ENCODE results near the gene DPP3.

Gene DPP3

DNA sequence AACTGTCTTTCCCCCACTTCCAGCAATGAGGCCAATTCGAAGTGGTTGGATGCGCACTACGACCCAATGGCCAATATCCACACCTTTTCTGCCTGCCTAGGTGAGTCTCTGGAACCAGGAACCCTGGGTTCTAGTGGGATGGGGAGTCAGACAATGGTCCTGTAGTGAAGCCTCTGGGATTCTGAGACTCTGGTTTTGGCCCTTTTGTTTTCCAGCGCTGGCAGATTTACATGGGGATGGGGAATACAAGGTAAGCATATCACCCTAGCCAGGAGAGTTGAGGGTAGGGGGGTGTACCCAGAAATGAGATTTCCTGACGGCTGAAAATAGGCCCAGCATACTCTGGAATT lies 30.7 kb downstream of the DPP3 start:
- DNase-seq (ENCODE audit: low read depth), result no peak
- H3K4me3 ChIP-seq (ENCODE audit: low read depth, low read length), result peak overlapping the region; percentile 91
- no peak for TF ChIP-seq CTCF (IDR thresholded peaks at IDR 0.05; ENCODE audit: control insufficient read depth, extremely low read depth, insufficient read depth)

- TF ChIP-seq CTCF (IDR thresholded peaks at IDR 0.05; ENCODE audit: control insufficient read depth, extremely low read depth, insufficient read depth), result no peak
- no peak for DNase-seq (ENCODE audit: low read depth)
- H3K4me3 ChIP-seq (ENCODE audit: low read depth, low read length), result no peak overlapping the region
These were observed 43.4 kb downstream of the DPP3 start for GRCh38 chr11:66523611-66524010.

GRCh38 chr11:66524304-66525040 lies 44.2 kb downstream of the DPP3 start:
- DNase-seq (ENCODE audit: low read depth), result no peak
- no peak for TF ChIP-seq CTCF (IDR thresholded peaks at IDR 0.05; ENCODE audit: control insufficient read depth, extremely low read depth, insufficient read depth)
- H3K4me3 ChIP-seq (ENCODE audit: low read depth, low read length), result no peak overlapping the region

- TF ChIP-seq CTCF (IDR thresholded peaks at IDR 0.05; ENCODE audit: control insufficient read depth, extremely low read depth, insufficient read depth), result no peak
- no peak overlapping the region for H3K4me3 ChIP-seq (ENCODE audit: low read depth, low read length)
- DNase-seq (ENCODE audit: low read depth), result no peak
These were observed 48.8 kb downstream of the DPP3 start for GRCh38 chr11:66529069-66529468.

DNA sequence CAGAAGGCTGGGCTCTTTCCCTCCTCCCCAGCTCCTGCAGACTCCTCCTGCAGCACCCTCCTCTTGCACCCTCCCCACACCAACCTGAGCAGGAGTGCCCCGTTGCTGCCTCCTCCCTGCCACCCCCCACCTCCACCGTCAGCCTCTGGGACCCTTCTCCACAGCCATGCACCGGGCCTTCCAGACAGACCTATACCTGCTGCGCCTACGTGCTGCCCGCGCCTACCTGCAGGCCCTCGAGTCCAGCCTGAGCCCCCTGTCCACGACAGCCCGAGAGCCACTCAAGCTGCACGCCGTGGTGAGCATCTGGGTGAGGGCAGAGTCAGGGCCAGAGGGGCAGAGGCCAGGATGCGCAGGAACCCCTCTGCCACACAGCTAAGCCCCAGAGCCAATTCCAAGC lies 49.4 kb downstream of the DPP3 start:
- DNase-seq (ENCODE audit: low read depth), result no peak
- no peak overlapping the region for H3K4me3 ChIP-seq (ENCODE audit: low read depth, low read length)
- TF ChIP-seq CTCF (IDR thresholded peaks at IDR 0.05; ENCODE audit: control insufficient read depth, extremely low read depth, insufficient read depth), result no peak

- TF ChIP-seq CTCF (IDR thresholded peaks at IDR 0.05; ENCODE audit: control insufficient read depth, extremely low read depth, insufficient read depth), result no peak
- no peak overlapping the region for H3K4me3 ChIP-seq (ENCODE audit: low read depth, low read length)
- DNase-seq (ENCODE audit: low read depth), result no peak
These were observed 50.9 kb downstream of the DPP3 start for GRCh38 chr11:66530927-66531709.
